ENCODE results near the gene RBFA. TPM values are rescaled to one million over a fixed set of nuclear protein-coding genes. Genes with fewer than 3 reads are reported as not detected.
"Not testable (repeated sequence)": the region's sequence is repeated elsewhere in the genome, so short reads cannot be mapped to it uniquely, and the experiment has no call there.

Gene RBFA
- total RNA-seq, 1 donor, result 22.5 TPM

- no peak for TF ChIP-seq CTCF (IDR thresholded peaks at IDR 0.05; ENCODE audit: insufficient read depth, low read depth, low read length)
These were observed 24.3 kb upstream of the RBFA start for GRCh38 chr18:80009661-80010550.

GRCh38 chr18:80010551-80010906 is 23.7 kb upstream of the RBFA start:
- TF ChIP-seq CTCF (IDR thresholded peaks at IDR 0.05; ENCODE audit: insufficient read depth, low read depth, low read length), result no peak
- no peak overlapping the region for H3K4me3 ChIP-seq (ENCODE audit: low read depth, low read length)
- no peak for DNase-seq (ENCODE audit: low read depth)

More at GRCh38 chr18:80009661-80010550, 24.3 kb upstream of the RBFA start:
- DNase-seq (ENCODE audit: low read depth), result peak; percentile 90
- H3K4me3 ChIP-seq (ENCODE audit: low read depth, low read length), result no peak overlapping the region

- H3K4me3 ChIP-seq (ENCODE audit: low read depth, low read length); DNase-seq (ENCODE audit: low read depth): not testable (repeated sequence)
These were observed 22.6 kb upstream of the RBFA start for GRCh38 chr18:80011496-80012137.

GRCh38 chr18:80012714-80013113 is 21.5 kb upstream of the RBFA start:
- no peak for DNase-seq (ENCODE audit: low read depth)
- no peak overlapping the region for H3K4me3 ChIP-seq (ENCODE audit: low read depth, low read length)

GRCh38 chr18:80022613-80023012 is 11.6 kb upstream of the RBFA start:
- H3K4me3 ChIP-seq (ENCODE audit: low read depth, low read length), result no peak overlapping the region
- no peak for TF ChIP-seq CTCF (IDR thresholded peaks at IDR 0.05; ENCODE audit: insufficient read depth, low read depth, low read length)
- DNase-seq (ENCODE audit: low read depth), result peak; percentile 41

More at GRCh38 chr18:80012714-80013113, 21.5 kb upstream of the RBFA start:
- no peak for TF ChIP-seq CTCF (IDR thresholded peaks at IDR 0.05; ENCODE audit: insufficient read depth, low read depth, low read length)

- DNase-seq (ENCODE audit: low read depth), result no peak
- H3K4me3 ChIP-seq (ENCODE audit: low read depth, low read length), result no peak overlapping the region
- peak; percentile 20 for TF ChIP-seq CTCF (IDR thresholded peaks at IDR 0.05; ENCODE audit: insufficient read depth, low read depth, low read length)
These were observed 11.1 kb upstream of the RBFA start for GRCh38 chr18:80023173-80023572.

- DNase-seq (ENCODE audit: low read depth), result no peak
- TF ChIP-seq CTCF (IDR thresholded peaks at IDR 0.05; ENCODE audit: insufficient read depth, low read depth, low read length), result no peak
- no peak overlapping the region for H3K4me3 ChIP-seq (ENCODE audit: low read depth, low read length)
These were observed 7.9 kb upstream of the RBFA start for GRCh38 chr18:80026363-80026762.

GRCh38 chr18:80027719-80028118 is 6.5 kb upstream of the RBFA start:
- not testable (repeated sequence) for H3K4me3 ChIP-seq (ENCODE audit: low read depth, low read length)

More at GRCh38 chr18:80027719-80028118, 6.5 kb upstream of the RBFA start:
- peak; percentile 26 for DNase-seq (ENCODE audit: low read depth)
